SU-DHL-6 (cell line): Measurements from ENCODE around the gene ACADS.
A peak's percentile ranks its signal among the peaks of the same experiment; 100 is the strongest.

Experiments
- H2AFZ ChIP-seq: fragments of 200-600 bp; sonication (generic); 2 replicates; pipeline ENCODE4 v1.6.1; 2014; ENCODE audit warnings: low read depth, mild to moderate bottlenecking, moderate library complexity, mixed read lengths, antibody characterized with exemption, low read length; ENCODE audit not compliant: severe bottlenecking
- H3F3A ChIP-seq: fragments of 200-600 bp; shearing (Covaris generic); 2 replicates; pipeline ENCODE4 v1.6.0; 2016; ENCODE audit warnings: antibody characterized with exemption, mild to moderate bottlenecking; ENCODE audit not compliant: insufficient read depth
- H3K27ac ChIP-seq: fragments of 200-600 bp; sonication (generic); 2 replicates; pipeline ENCODE4 v1.5.1; 2016; ENCODE audit warnings: low read depth, mild to moderate bottlenecking, low read length, moderate library complexity, mixed read lengths
- H3K27me3 ChIP-seq: fragments of 200-600 bp; sonication (generic), shearing (Covaris generic); 2 replicates; pipeline ENCODE4 v1.6.0; 2014; ENCODE audit warnings: mild to moderate bottlenecking, low read length
- H3K36me3 ChIP-seq: fragments of 200-600 bp; sonication (generic); 2 replicates; pipeline ENCODE4 v1.6.1; 2014; ENCODE audit warnings: mild to moderate bottlenecking, low read length, mixed read lengths
- H3K4me2 ChIP-seq: fragments of 300-600, 200-600 bp; shearing (Covaris generic), sonication (generic); 2 replicates; pipeline ENCODE4 v1.6.0; 2014; ENCODE audit warnings: low read length, low read depth, mild to moderate bottlenecking; ENCODE audit not compliant: poor library complexity, severe bottlenecking
- H3K4me3 ChIP-seq: fragments of 200-600 bp; sonication (generic); 2 replicates; pipeline ENCODE4 v1.5.1; 2014; ENCODE audit warnings: antibody characterized with exemption, low read length, mild to moderate bottlenecking, mixed read lengths; ENCODE audit not compliant: insufficient read depth, poor library complexity, severe bottlenecking
- H3K79me2 ChIP-seq: fragments of 200-600 bp; sonication (generic); 2 replicates; pipeline ENCODE4 v1.6.1; 2014; ENCODE audit warnings: mild to moderate bottlenecking, low read length, moderate library complexity; ENCODE audit not compliant: insufficient read depth
- H3K9ac ChIP-seq: fragments of 200-600 bp; sonication (generic); 2 replicates; pipeline ENCODE4 v1.7.0; 2014; ENCODE audit warnings: mild to moderate bottlenecking, low read length
- H3K9me2 ChIP-seq: fragments of 200-600 bp; sonication (generic); replicated peaks from 2 replicates; pipeline ENCODE4 v1.6.1; 2014; ENCODE audit warnings: low read length; ENCODE audit not compliant: insufficient read depth
- H3K9me3 ChIP-seq: fragments of 200-600 bp; sonication (generic); 2 replicates; pipeline ENCODE4 v1.6.1; 2014; ENCODE audit warnings: low read length, mixed read lengths; ENCODE audit not compliant: insufficient read depth
- H4K20me1 ChIP-seq: fragments of 200-600 bp; sonication (generic); 2 replicates; pipeline ENCODE4 v1.6.1; 2014; ENCODE audit warnings: low read depth, mild to moderate bottlenecking, antibody characterized with exemption, low read length, moderate library complexity, mixed read lengths
- CTCF ChIP-seq: fragments of 200-600 bp; sonication (generic); IDR thresholded peaks from one replicate; pipeline ENCODE4 v1.5.1; 2017; ENCODE audit warnings: antibody characterized with exemption, mild to moderate bottlenecking, low read length, moderate library complexity; ENCODE audit not compliant: insufficient read depth, poor library complexity, severe bottlenecking
- EZH2phosphoT487 ChIP-seq: fragments of 200-600 bp; sonication (generic), shearing (Covaris generic); conservative IDR thresholded peaks from 2 replicates; pipeline ENCODE4 v1.6.1; 2018; ENCODE audit warnings: mild to moderate bottlenecking, antibody characterized with exemption, low read length, moderate library complexity, mixed read lengths

Gene ACADS

GRCh38 chr12:120724720-120725119 is 906 bp upstream of the ACADS start:
- TF ChIP-seq CTCF (no peak), EZH2phosphoT487 (no peak)
- no peaks in the 10 kb centered on the region for H3K9me3 ChIP-seq
- H3F3A ChIP-seq: no peaks in the 10 kb centered on the region
- H4K20me1 ChIP-seq: no peaks in the 10 kb centered on the region
- no peak overlapping the region for H3K9ac ChIP-seq
- no peaks in the 10 kb centered on the region for H3K9me2 ChIP-seq
- H3K27ac ChIP-seq: no peak overlapping the region
- no peaks in the 10 kb centered on the region for H3K79me2 ChIP-seq
- H3K4me3 ChIP-seq: no peak overlapping the region
- H3K36me3 ChIP-seq: no peaks in the 10 kb centered on the region; the same call in 1 of the 2 replicates
- H3K27me3 ChIP-seq: no peaks in the 10 kb centered on the region
- no peak overlapping the region for H3K4me2 ChIP-seq
- no peak overlapping the region for H2AFZ ChIP-seq

- Histone ChIP-seq H3K4me2 (peak overlapping the region; percentile 57), H4K20me1 (no peaks in the 10 kb centered on the region), H3K4me3 (peak overlapping the region; percentile 44), H3F3A (no peaks in the 10 kb centered on the region), H3K36me3 (no peaks in the 10 kb centered on the region; the same call in 1 of the 2 replicates), H3K79me2 (no peaks in the 10 kb centered on the region), H3K27me3 (no peaks in the 10 kb centered on the region), H3K27ac (no peak overlapping the region), H3K9me3 (no peaks in the 10 kb centered on the region), H3K9ac (peak overlapping the region; percentile 46; the same call in 1 of the 2 replicates), H2AFZ (no peak overlapping the region), H3K9me2 (no peaks in the 10 kb centered on the region)
- TF ChIP-seq EZH2phosphoT487 (no peak), CTCF (no peak)
These were observed 421 bp upstream of the ACADS start for GRCh38 chr12:120725151-120725658.

DNA sequence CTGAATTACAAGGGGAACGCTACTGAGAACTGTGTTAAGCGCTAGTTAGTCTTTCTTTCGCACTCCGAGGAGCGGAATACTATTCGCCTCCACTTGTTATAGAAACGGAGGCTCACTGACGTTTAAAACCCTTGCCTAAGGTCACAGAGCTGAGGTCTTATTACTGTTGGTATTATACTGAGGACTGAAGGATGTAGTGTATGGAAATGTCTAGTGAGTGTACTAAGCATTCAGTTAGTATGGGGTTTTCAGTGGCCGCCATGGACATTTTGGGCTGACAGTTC is 826 bp downstream of the ACADS start:
- no peak overlapping the region for H3K4me3 ChIP-seq
- no peaks in the 10 kb centered on the region for H3F3A ChIP-seq
- no peaks in the 10 kb centered on the region for H3K27me3 ChIP-seq
- H3K9ac ChIP-seq: no peak overlapping the region
- no peaks in the 10 kb centered on the region for H3K9me2 ChIP-seq
- no peak for TF ChIP-seq EZH2phosphoT487
- no peak for TF ChIP-seq CTCF
- no peaks in the 10 kb centered on the region for H3K79me2 ChIP-seq
- H3K9me3 ChIP-seq: no peaks in the 10 kb centered on the region
- no peak overlapping the region for H2AFZ ChIP-seq
- no peak overlapping the region for H3K4me2 ChIP-seq
- H3K36me3 ChIP-seq: no peaks in the 10 kb centered on the region; the same call in 1 of the 2 replicates
- H4K20me1 ChIP-seq: no peaks in the 10 kb centered on the region
- H3K27ac ChIP-seq: no peak overlapping the region
